H1 (cell line): ENCODE results near the gene LHFPL3. TPM values are rescaled to one million over a fixed set of nuclear protein-coding genes. Genes with fewer than 3 reads are reported as not detected.

Experiments
- CTCF ChIA-PET: fragments of 300-600 bp; sonication (Branson Sonifier 250); formaldehyde crosslinking; loops from one replicate; lab custom pipeline; 2021; ENCODE audit not compliant: partially characterized antibody; lab: Charles Lee
- POLR2A ChIA-PET: fragments of 300-600 bp; sonication (Branson Sonifier 250); formaldehyde crosslinking; loops from one replicate; lab custom pipeline; 2021; ENCODE audit warnings: inconsistent platforms; ENCODE audit not compliant: partially characterized antibody; lab: Charles Lee
- DNase-seq, 2 experiments: peaks; one replicate each; pipeline versions ENCODE4 v3.0.0 to v3.0.0-alpha.2; 2010 to 2022; ENCODE audit warnings: low spot score in 2 of 2, low read depth in 1 of 2, mixed read lengths in 1 of 2
- FAIRE-seq: peaks from 2 replicates; lab custom pipeline; 2011; peaks lifted over from hg19 to GRCh38; lab: Jason Lieb, UNC
- H2AFZ ChIP-seq: 2 replicates; pipeline ENCODE4 v1.8.1; 2012; ENCODE audit warnings: low read length, inconsistent platforms
- H2AK5ac ChIP-seq: 2 replicates; pipeline ENCODE4 v1.6.1; 2013; ENCODE audit warnings: low read depth, low read length
- H2BK120ac ChIP-seq: replicated peaks from 2 replicates; pipeline ENCODE3; 2013; ENCODE audit warnings: low read depth, low read length, inconsistent platforms
- H2BK12ac ChIP-seq: 2 replicates; pipeline ENCODE4 v1.6.1; 2013; ENCODE audit warnings: low read depth, low read length
- H2BK15ac ChIP-seq: 2 replicates; pipeline ENCODE4 v1.6.1; 2013; ENCODE audit warnings: low read length
- H2BK20ac ChIP-seq: 2 replicates; pipeline ENCODE4 v1.6.1; 2013; ENCODE audit warnings: low read length
- H2BK5ac ChIP-seq: 2 replicates; pipeline ENCODE4 v1.6.1; 2013; ENCODE audit warnings: low read depth, low read length
- H3K14ac ChIP-seq: 2 replicates; pipeline ENCODE4 v1.6.1; 2013; ENCODE audit warnings: inconsistent platforms; ENCODE audit not compliant: insufficient read length
- H3K18ac ChIP-seq: 2 replicates; pipeline ENCODE4 v1.6.1; 2013; ENCODE audit warnings: low read length; ENCODE audit errors: extremely low read depth
- H3K23ac ChIP-seq: 2 replicates; pipeline ENCODE4 v1.6.1; 2013; ENCODE audit warnings: inconsistent platforms; ENCODE audit not compliant: insufficient read length
- H3K23me2 ChIP-seq: 2 replicates; pipeline ENCODE4 v1.6.1; 2013; ENCODE audit warnings: low read depth, low read length
- H3K27ac ChIP-seq: 2 replicates; pipeline ENCODE4 v1.6.1; 2011; ENCODE audit warnings: low read depth, low read length, inconsistent platforms
- H3K27me3 ChIP-seq, 4 experiments: replicated peaks in 1 of 4; 1 replicate in 1 of 4; 2 replicates in 3 of 4; pipeline versions ENCODE4 v1.6.1 to v1.8.1; 2011 to 2013; ENCODE audit warnings: low read length in 3 of 4, mild to moderate bottlenecking in 3 of 4, inconsistent platforms in 2 of 4, mixed read lengths in 2 of 4, moderate library complexity in 1 of 4; ENCODE audit not compliant: control insufficient read depth in 3 of 4, insufficient read depth in 3 of 4; ENCODE audit errors: extremely low read depth in 1 of 4
- H3K36me3 ChIP-seq, 4 experiments: 2 replicates each; pipeline versions ENCODE4 v1.6.1 to v1.8.1; 2011 to 2013; ENCODE audit warnings: mild to moderate bottlenecking in 4 of 4, low read length in 3 of 4, moderate library complexity in 2 of 4, control low read depth in 1 of 4, inconsistent platforms in 1 of 4; ENCODE audit not compliant: insufficient read depth in 4 of 4, control insufficient read depth in 2 of 4
- H3K4ac ChIP-seq: replicated peaks from 2 replicates; pipeline ENCODE3; 2013; ENCODE audit warnings: low read length, low read depth, mixed read lengths, inconsistent platforms; ENCODE audit not compliant: insufficient read length
- H3K4me1 ChIP-seq, 4 experiments: replicated peaks in 1 of 4; 1 replicate in 1 of 4; 2 replicates in 3 of 4; pipeline versions ENCODE4 v1.6.1 to v1.8.1; 2011 to 2013; ENCODE audit warnings: low read length in 3 of 4, inconsistent platforms in 2 of 4, mixed read lengths in 1 of 4; ENCODE audit not compliant: insufficient read depth in 4 of 4, control insufficient read depth in 3 of 4
- H3K4me2 ChIP-seq, 2 experiments: 2 replicates each; pipeline versions ENCODE4 v1.6.1 to v1.8.1; 2011 to 2013; ENCODE audit warnings: low read depth in 2 of 2, low read length in 2 of 2, control low read depth in 1 of 2, inconsistent platforms in 1 of 2, mild to moderate bottlenecking in 1 of 2; ENCODE audit not compliant: insufficient read depth in 1 of 2
- H3K4me3 ChIP-seq, 4 experiments: fragments of 200-600, 300-600 bp in 1 of 4; sonication (generic), shearing (Covaris generic), sonication (Bioruptor Twin) in 1 of 4; 2 replicates each; pipeline versions ENCODE4 v1.5.1 to v1.8.1; 2011 to 2016; ENCODE audit warnings: low read length in 4 of 4, low read depth in 3 of 4, control low read depth in 2 of 4, inconsistent platforms in 2 of 4, mild to moderate bottlenecking in 2 of 4, mixed read lengths in 1 of 4, moderate library complexity in 1 of 4; ENCODE audit not compliant: insufficient read depth in 2 of 4; ENCODE audit errors: extremely low read depth in 1 of 4
- H3K56ac ChIP-seq: replicated peaks from 2 replicates; pipeline ENCODE3; 2013; ENCODE audit warnings: low read depth, mild to moderate bottlenecking, mixed read lengths, low read length, inconsistent platforms; ENCODE audit not compliant: insufficient read length
- H3K79me1 ChIP-seq: 2 replicates; pipeline ENCODE4 v1.6.1; 2013; ENCODE audit warnings: low read depth, low read length, control low read depth
- H3K79me2 ChIP-seq, 2 experiments: 2 replicates each; pipeline versions ENCODE4 v1.6.1 to v1.8.1; 2012 to 2013; ENCODE audit warnings: low read length in 2 of 2, mild to moderate bottlenecking in 2 of 2, inconsistent platforms in 1 of 2; ENCODE audit not compliant: insufficient read depth in 2 of 2, control insufficient read depth in 1 of 2
- H3K9ac ChIP-seq, 4 experiments: replicated peaks in 1 of 4; 1 replicate in 1 of 4; 2 replicates in 3 of 4; pipeline versions ENCODE4 v1.6.1 to v1.8.1; 2011 to 2013; ENCODE audit warnings: low read depth in 3 of 4, low read length in 3 of 4, control low read depth in 2 of 4, mild to moderate bottlenecking in 2 of 4, moderate library complexity in 2 of 4, inconsistent platforms in 1 of 4; ENCODE audit errors: extremely low read depth in 1 of 4
- H3K9me3 ChIP-seq, 2 experiments: 2 replicates each; pipeline versions ENCODE4 v1.6.1 to v1.8.1; 2012 to 2013; ENCODE audit warnings: mild to moderate bottlenecking in 2 of 2, moderate library complexity in 2 of 2, control low read depth in 1 of 2, inconsistent platforms in 1 of 2, low read depth in 1 of 2, low read length in 1 of 2, mixed read lengths in 1 of 2; ENCODE audit not compliant: insufficient read depth in 2 of 2
- H4K20me1 ChIP-seq, 2 experiments: replicated peaks in 1 of 2; 2 replicates each; pipeline versions ENCODE3 to v1.8.1; 2011 to 2013; ENCODE audit warnings: inconsistent platforms in 2 of 2, low read length in 2 of 2, mild to moderate bottlenecking in 1 of 2; ENCODE audit not compliant: insufficient read depth in 2 of 2, control insufficient read depth in 1 of 2
- H4K5ac ChIP-seq: 2 replicates; pipeline ENCODE4 v1.6.1; 2013; ENCODE audit warnings: low read length, low read depth, mixed read lengths, inconsistent platforms; ENCODE audit not compliant: insufficient read length
- H4K8ac ChIP-seq: 2 replicates; pipeline ENCODE4 v1.8.0; 2013; ENCODE audit warnings: mild to moderate bottlenecking, moderate library complexity, low read length, inconsistent platforms; ENCODE audit not compliant: insufficient read depth; ENCODE audit errors: extremely low read depth
- H4K91ac ChIP-seq: replicated peaks from 2 replicates; pipeline ENCODE3; 2013; ENCODE audit warnings: low read length, mixed read lengths, inconsistent platforms; ENCODE audit not compliant: insufficient read length
- CHD2 ChIP-seq: IDR thresholded peaks from 2 replicates; pipeline ENCODE4 v1.6.1; 2012; ENCODE audit warnings: low read length, improper control_type of control experiment
- RAD21 ChIP-seq, 2 experiments: IDR thresholded peaks in 1 of 2; conservative IDR thresholded peaks in 1 of 2; 2 replicates each; pipeline ENCODE4 v1.6.1; 2011; ENCODE audit warnings: low read depth in 2 of 2, low read length in 2 of 2, improper control_type of control experiment in 1 of 2, inconsistent platforms in 1 of 2, mild to moderate bottlenecking in 1 of 2, moderate library complexity in 1 of 2
- RXRA ChIP-seq: IDR thresholded peaks from 2 replicates; pipeline ENCODE4 v1.6.1; 2011; ENCODE audit warnings: low read depth, mild to moderate bottlenecking, low read length, moderate library complexity; ENCODE audit not compliant: insufficient read depth
- SIN3A ChIP-seq, 2 experiments: IDR thresholded peaks in 1 of 2; conservative IDR thresholded peaks in 1 of 2; 2 replicates each; pipeline ENCODE4 v1.6.1; 2011 to 2012; ENCODE audit warnings: low read length in 2 of 2, improper control_type of control experiment in 1 of 2, low read depth in 1 of 2, mild to moderate bottlenecking in 1 of 2
- SIX5 ChIP-seq: IDR thresholded peaks from 2 replicates; pipeline ENCODE4 v1.6.1; 2011; ENCODE audit warnings: mild to moderate bottlenecking, low read depth, low read length
- SP1 ChIP-seq: IDR thresholded peaks from 2 replicates; pipeline ENCODE4 v1.6.1; 2011; ENCODE audit warnings: low read depth, low read length
- TBP ChIP-seq: IDR thresholded peaks from 2 replicates; pipeline ENCODE4 v1.6.1; 2011; ENCODE audit warnings: low read depth, low read length, improper control_type of control experiment
- polyA plus RNA-seq, 7 experiments: library from polyadenylated mRNA; depleted of rRNA in 3 of 7; stranded (reverse) in 5 of 7; unstranded in 2 of 7; fragments of >200 nt in 5 of 7; fragments of 200-250 nt in 2 of 7; gene quantifications; 1 replicate in 5 of 7; 2 replicates in 1 of 7; 4 replicates in 1 of 7; pipeline versions ENCODE4 v1.2.1 to v1.2.3, GENCODE V29; 2011 to 2013; ENCODE audit warnings: missing spikeins in 2 of 7, mixed read lengths in 2 of 7
- total RNA-seq: library from RNA; stranded (reverse); fragmentation: NEBNext Ultra II Directional; extraction: Animal tissue kit (Norgen Biotek cat#: 25700); gene quantifications from 2 replicates; pipeline ENCODE4 v1.2.1, GENCODE V29; 2021
- TF ChIP-seq, protein P1 (sequence below): IDR thresholded peaks from 2 replicates; pipeline ENCODE4 v1.6.1; 2011; ENCODE audit warnings: low read length, improper control_type of control experiment

The LHFPL3 gene
- total and polyA plus RNA-seq, 2 of the 8 experiments (the other 6 are each of a cell fraction or from before 2014, with no cell fraction given): 0.24 to 0.50 TPM

DNA sequence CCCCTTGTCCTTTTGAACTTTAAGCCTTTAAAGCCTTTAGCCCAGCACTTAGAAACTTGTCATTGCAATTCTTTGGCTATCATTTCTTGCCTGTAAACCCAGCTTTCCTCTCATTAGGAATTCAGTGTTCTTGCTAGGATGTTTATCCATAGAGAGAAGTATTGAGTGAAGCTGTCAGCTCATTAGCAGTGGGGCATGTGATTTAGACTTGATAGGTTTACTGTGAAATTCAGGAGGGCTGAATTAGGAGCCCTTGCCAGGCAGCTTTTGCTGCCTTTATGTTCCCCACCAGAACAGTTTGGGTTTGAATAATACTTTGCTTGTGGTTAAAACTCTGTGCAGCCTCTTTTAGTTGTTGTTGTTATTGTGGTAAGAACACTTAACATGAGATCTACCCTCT is 39.5 kb downstream of the LHFPL3 start:
- Histone ChIP-seq H4K91ac (no peak overlapping the region), H3K79me2 (no peaks in the 10 kb centered on the region), H3K4me1 (peaks cover 0 to 9% (median 5%) of the 10 kb centered on the region in 4 experiments; a peak in 4 of 7 replicates), H2BK12ac (no peak overlapping the region), H3K23ac (no peak overlapping the region), H2BK15ac (no peak overlapping the region), H2BK120ac (no peak overlapping the region), H3K9me3 (no peaks in the 10 kb centered on the region), H2AFZ (no peak overlapping the region), H3K79me1 (no peaks in the 10 kb centered on the region), H2BK5ac (no peak overlapping the region), H2AK5ac (no peak overlapping the region), H3K4me3 (no peak overlapping the region), H3K4me2 (no peak overlapping the region), H2BK20ac (no peak overlapping the region), H3K23me2 (no peaks in the 10 kb centered on the region), H4K5ac (no peak overlapping the region), H3K27me3 (no peaks in the 10 kb centered on the region), H3K27ac (no peak overlapping the region), H4K8ac (no peak overlapping the region), H3K14ac (no peak overlapping the region), H3K36me3 (no peaks in the 10 kb centered on the region), H3K56ac (no peak overlapping the region), H4K20me1 (no peaks in the 10 kb centered on the region), H3K4ac (no peak overlapping the region), H3K9ac (no peak overlapping the region), H3K18ac (no peak overlapping the region)
- DNase-seq: no peak
- POLR2A ChIA-PET: no interaction called here
- TF ChIP-seq, protein P1, sequence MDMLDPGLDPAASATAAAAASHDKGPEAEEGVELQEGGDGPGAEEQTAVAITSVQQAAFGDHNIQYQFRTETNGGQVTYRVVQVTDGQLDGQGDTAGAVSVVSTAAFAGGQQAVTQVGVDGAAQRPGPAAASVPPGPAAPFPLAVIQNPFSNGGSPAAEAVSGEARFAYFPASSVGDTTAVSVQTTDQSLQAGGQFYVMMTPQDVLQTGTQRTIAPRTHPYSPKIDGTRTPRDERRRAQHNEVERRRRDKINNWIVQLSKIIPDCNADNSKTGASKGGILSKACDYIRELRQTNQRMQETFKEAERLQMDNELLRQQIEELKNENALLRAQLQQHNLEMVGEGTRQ: no peak
- no peak for TF ChIP-seq SIX5
- no peak for TF ChIP-seq SP1
- no peak for TF ChIP-seq RXRA
- no peak for TF ChIP-seq TBP
- TF ChIP-seq RAD21 (IDR thresholded peaks at IDR 0.05 in 1 of 2, conservative IDR thresholded peaks at IDR 0.05 in 1 of 2; ENCODE audit: low read depth in 2 of 2, low read length in 2 of 2): no peak
- no peak for TF ChIP-seq SIN3A (conservative IDR thresholded peaks at IDR 0.05 in 1 of 2, IDR thresholded peaks at IDR 0.05 in 1 of 2; ENCODE audit: low read depth in 1 of 2, low read length in 2 of 2)
- TF ChIP-seq CHD2: no peak
- CTCF ChIA-PET: interaction anchor here (1.2 to 1.8 kb wide), 2 partner anchors 26 to 480 kb away, joined by 4 to 6 read pairs; no protein-coding TSS in a partner anchor
- FAIRE-seq: peak; percentile 19
